Measurements from ENCODE around the gene FAM3C.
"Not testable (repeated sequence)": the region's sequence is repeated elsewhere in the genome, so short reads cannot be mapped to it uniquely, and the experiment has no call there.

The FAM3C gene

DNA sequence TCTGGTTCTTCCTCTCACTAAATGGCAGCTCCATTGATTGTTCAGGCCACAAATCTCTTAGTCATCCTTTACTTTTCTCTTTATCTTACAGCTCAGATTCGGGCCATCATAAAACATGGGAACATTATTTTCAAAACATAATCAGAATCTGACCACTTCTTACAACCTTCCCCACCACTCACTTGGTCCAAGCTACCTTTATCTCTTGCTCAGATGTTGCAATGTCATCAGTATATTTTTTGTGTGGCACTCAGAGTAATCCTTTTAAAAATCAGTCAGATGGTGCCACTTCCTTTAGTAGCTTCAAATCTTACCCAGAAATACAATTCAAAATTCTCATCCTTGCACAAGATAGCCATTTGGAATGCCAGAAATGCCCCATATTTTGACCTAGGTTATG is 34.5 kb upstream of the FAM3C start:
- Histone ChIP-seq H3K4me2 (ENCODE audit: low read length) (no peak overlapping the region), H3K9me3 (replicated peaks; ENCODE audit: low read length) (no peaks in the 10 kb centered on the region), H3K4me3 (ENCODE audit: low read length) (no peak overlapping the region), H3K9ac (ENCODE audit: low read depth, low read length) (no peak overlapping the region), H3K27me3 (ENCODE audit: control insufficient read depth, insufficient read depth, low read length) (no peaks in the 10 kb centered on the region), H3K4me1 (ENCODE audit: control insufficient read depth, insufficient read depth, low read length) (peaks cover 7% of the 10 kb centered on the region), H3K36me3 (ENCODE audit: insufficient read depth, low read length) (no peaks in the 10 kb centered on the region)

GRCh38 chr7:121429798-121430197 is 33.7 kb upstream of the FAM3C start:
- H3K36me3 ChIP-seq (ENCODE audit: insufficient read depth, low read length), result no peaks in the 10 kb centered on the region
- no peaks in the 10 kb centered on the region for H3K9me3 ChIP-seq (replicated peaks; ENCODE audit: low read length)
- H3K4me1 ChIP-seq (ENCODE audit: control insufficient read depth, insufficient read depth, low read length), result peaks cover 7% of the 10 kb centered on the region
- no peak overlapping the region for H3K4me3 ChIP-seq (ENCODE audit: low read length)
- no peak overlapping the region for H3K9ac ChIP-seq (ENCODE audit: low read depth, low read length)
- H3K27me3 ChIP-seq (ENCODE audit: control insufficient read depth, insufficient read depth, low read length), result no peaks in the 10 kb centered on the region
- H3K4me2 ChIP-seq (ENCODE audit: low read length), result no peak overlapping the region

- H3K36me3 ChIP-seq (ENCODE audit: insufficient read depth, low read length), result no peaks in the 10 kb centered on the region
- no peak overlapping the region for H3K9ac ChIP-seq (ENCODE audit: low read depth, low read length)
- peaks cover 7% of the 10 kb centered on the region for H3K4me1 ChIP-seq (ENCODE audit: control insufficient read depth, insufficient read depth, low read length)
- H3K4me3 ChIP-seq (ENCODE audit: low read length), result no peak overlapping the region
- no peaks in the 10 kb centered on the region for H3K27me3 ChIP-seq (ENCODE audit: control insufficient read depth, insufficient read depth, low read length)
- no peaks in the 10 kb centered on the region for H3K9me3 ChIP-seq (replicated peaks; ENCODE audit: low read length)
- H3K4me2 ChIP-seq (ENCODE audit: low read length), result no peak overlapping the region
Observed at GRCh38 chr7:121428855-121429489, 32.9 kb upstream of the FAM3C start.

DNA sequence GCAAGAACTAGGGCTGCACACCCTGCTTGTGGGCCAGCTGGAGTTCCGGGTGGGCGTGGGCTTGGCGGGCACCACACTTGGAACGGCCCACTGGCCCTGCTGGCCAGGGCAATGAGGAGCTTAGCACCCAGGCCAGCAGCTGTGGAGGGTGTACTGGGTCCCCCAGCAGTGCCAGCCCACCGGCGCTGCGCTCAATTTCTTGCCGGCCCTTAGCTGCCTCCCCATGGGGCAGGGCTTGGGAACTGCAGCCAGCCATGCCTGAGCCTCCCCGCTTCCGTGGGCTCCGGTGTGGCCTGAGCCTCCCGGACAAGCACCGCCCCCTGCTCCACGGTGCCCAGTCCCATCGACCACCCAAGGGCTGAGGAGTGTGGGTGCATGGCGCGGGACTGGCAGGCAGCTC is 25.6 kb upstream of the FAM3C start:
- not testable (repeated sequence) for H3K4me1 ChIP-seq (ENCODE audit: control insufficient read depth, insufficient read depth, low read length); H3K27me3 ChIP-seq (ENCODE audit: control insufficient read depth, insufficient read depth, low read length); H3K4me3 ChIP-seq (ENCODE audit: low read length); H3K9ac ChIP-seq (ENCODE audit: low read depth, low read length); H3K4me2 ChIP-seq (ENCODE audit: low read length); H3K36me3 ChIP-seq (ENCODE audit: insufficient read depth, low read length); H3K9me3 ChIP-seq (replicated peaks; ENCODE audit: low read length)

- Histone ChIP-seq H3K4me3 (ENCODE audit: low read length) (no peak overlapping the region), H3K9ac (ENCODE audit: low read depth, low read length) (no peak overlapping the region), H3K36me3 (ENCODE audit: insufficient read depth, low read length) (no peaks in the 10 kb centered on the region), H3K4me2 (ENCODE audit: low read length) (no peak overlapping the region), H3K4me1 (ENCODE audit: control insufficient read depth, insufficient read depth, low read length) (no peaks in the 10 kb centered on the region), H3K9me3 (replicated peaks; ENCODE audit: low read length) (no peaks in the 10 kb centered on the region), H3K27me3 (ENCODE audit: control insufficient read depth, insufficient read depth, low read length) (no peaks in the 10 kb centered on the region)
Observed at GRCh38 chr7:121420976-121421375, 24.9 kb upstream of the FAM3C start.

DNA sequence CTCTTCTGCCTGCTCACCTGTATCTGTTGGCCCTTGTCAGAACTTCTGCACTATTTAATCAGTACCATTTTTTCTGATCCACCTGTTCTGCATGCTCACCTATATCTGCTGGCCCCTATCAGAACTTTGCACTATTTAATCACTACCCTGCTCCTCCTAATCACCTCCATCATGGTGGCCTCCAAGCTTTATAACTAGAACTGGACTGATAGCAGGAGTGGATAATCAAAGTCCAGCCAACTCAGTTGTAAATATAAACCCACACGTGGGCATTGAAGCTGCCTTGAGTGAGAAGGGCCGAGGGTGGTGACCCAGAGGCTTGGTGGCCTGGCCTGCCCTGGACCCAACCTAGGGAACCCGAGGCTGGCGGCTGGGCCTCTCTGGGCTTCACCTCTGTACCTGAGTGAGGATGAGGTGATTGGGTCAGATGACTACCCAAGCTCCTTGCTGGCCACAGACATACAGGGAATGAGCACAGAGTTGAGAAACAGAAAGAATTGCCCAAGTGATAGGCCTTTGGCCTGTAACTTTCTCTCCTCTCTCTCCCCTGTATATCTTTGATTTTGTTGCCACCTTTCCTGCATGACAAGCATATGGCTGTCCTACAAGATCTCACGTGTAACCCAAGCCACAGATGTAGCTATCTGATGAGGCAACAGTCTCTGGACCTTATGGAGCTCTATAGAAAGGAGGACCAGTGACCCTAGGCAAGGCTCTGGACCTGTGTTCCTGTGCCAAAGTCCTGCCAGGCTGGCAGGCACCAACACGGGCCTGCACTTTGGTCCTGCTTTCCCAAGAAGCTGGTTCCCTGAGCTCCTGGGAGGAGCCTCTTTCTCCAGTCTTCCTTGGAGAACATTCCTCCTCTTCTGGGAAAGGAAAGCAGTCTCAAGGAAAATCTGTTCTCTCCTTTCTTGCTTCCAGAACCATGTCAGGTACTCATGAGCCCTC is 23.4 kb upstream of the FAM3C start:
- no peaks in the 10 kb centered on the region for H3K9me3 ChIP-seq (replicated peaks; ENCODE audit: low read length)
- no peaks in the 10 kb centered on the region for H3K27me3 ChIP-seq (ENCODE audit: control insufficient read depth, insufficient read depth, low read length)
- H3K4me3 ChIP-seq (ENCODE audit: low read length), result no peak overlapping the region
- H3K36me3 ChIP-seq (ENCODE audit: insufficient read depth, low read length), result no peaks in the 10 kb centered on the region
- no peaks in the 10 kb centered on the region for H3K4me1 ChIP-seq (ENCODE audit: control insufficient read depth, insufficient read depth, low read length)
- no peak overlapping the region for H3K4me2 ChIP-seq (ENCODE audit: low read length)
- H3K9ac ChIP-seq (ENCODE audit: low read depth, low read length), result no peak overlapping the region

GRCh38 chr7:121416533-121416932 is 20.4 kb upstream of the FAM3C start:
- Histone ChIP-seq H3K9ac (ENCODE audit: low read depth, low read length) (no peak overlapping the region), H3K36me3 (ENCODE audit: insufficient read depth, low read length) (no peaks in the 10 kb centered on the region), H3K27me3 (ENCODE audit: control insufficient read depth, insufficient read depth, low read length) (no peaks in the 10 kb centered on the region), H3K9me3 (replicated peaks; ENCODE audit: low read length) (no peaks in the 10 kb centered on the region), H3K4me3 (ENCODE audit: low read length) (no peak overlapping the region), H3K4me2 (ENCODE audit: low read length) (no peak overlapping the region), H3K4me1 (ENCODE audit: control insufficient read depth, insufficient read depth, low read length) (no peaks in the 10 kb centered on the region)

GRCh38 chr7:121414436-121414835 is 18.3 kb upstream of the FAM3C start:
- H3K9ac ChIP-seq (ENCODE audit: low read depth, low read length), result no peak overlapping the region
- H3K27me3 ChIP-seq (ENCODE audit: control insufficient read depth, insufficient read depth, low read length), result no peaks in the 10 kb centered on the region
- H3K4me2 ChIP-seq (ENCODE audit: low read length), result no peak overlapping the region
- no peak overlapping the region for H3K4me3 ChIP-seq (ENCODE audit: low read length)
- H3K36me3 ChIP-seq (ENCODE audit: insufficient read depth, low read length), result no peaks in the 10 kb centered on the region
- no peaks in the 10 kb centered on the region for H3K4me1 ChIP-seq (ENCODE audit: control insufficient read depth, insufficient read depth, low read length)
- H3K9me3 ChIP-seq (replicated peaks; ENCODE audit: low read length), result no peaks in the 10 kb centered on the region

DNA sequence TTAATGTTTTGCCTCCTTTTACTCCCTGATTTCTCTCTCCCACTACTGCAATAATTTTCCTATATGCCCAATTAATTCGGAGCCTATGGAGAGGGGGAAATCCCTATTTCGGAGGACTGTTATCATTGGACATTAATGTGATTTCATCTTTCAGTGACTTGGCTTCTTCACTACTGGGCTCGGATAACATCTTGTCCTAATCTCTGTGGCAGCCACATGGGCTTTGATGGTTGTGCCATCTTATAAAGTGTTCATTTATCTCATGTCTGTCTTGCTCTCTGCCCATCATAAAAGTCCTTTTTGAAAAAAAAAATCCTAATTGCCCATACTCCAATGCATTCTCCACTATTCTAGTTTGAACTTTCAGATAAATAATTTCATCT is 15.5 kb upstream of the FAM3C start:
- H3K4me1 ChIP-seq (ENCODE audit: control insufficient read depth, insufficient read depth, low read length), result no peaks in the 10 kb centered on the region
- H3K36me3 ChIP-seq (ENCODE audit: insufficient read depth, low read length), result no peaks in the 10 kb centered on the region
- no peaks in the 10 kb centered on the region for H3K9me3 ChIP-seq (replicated peaks; ENCODE audit: low read length)
- no peaks in the 10 kb centered on the region for H3K27me3 ChIP-seq (ENCODE audit: control insufficient read depth, insufficient read depth, low read length)
- H3K4me2 ChIP-seq (ENCODE audit: low read length), result no peak overlapping the region
- H3K4me3 ChIP-seq (ENCODE audit: low read length), result no peak overlapping the region
- H3K9ac ChIP-seq (ENCODE audit: low read depth, low read length), result no peak overlapping the region

DNA sequence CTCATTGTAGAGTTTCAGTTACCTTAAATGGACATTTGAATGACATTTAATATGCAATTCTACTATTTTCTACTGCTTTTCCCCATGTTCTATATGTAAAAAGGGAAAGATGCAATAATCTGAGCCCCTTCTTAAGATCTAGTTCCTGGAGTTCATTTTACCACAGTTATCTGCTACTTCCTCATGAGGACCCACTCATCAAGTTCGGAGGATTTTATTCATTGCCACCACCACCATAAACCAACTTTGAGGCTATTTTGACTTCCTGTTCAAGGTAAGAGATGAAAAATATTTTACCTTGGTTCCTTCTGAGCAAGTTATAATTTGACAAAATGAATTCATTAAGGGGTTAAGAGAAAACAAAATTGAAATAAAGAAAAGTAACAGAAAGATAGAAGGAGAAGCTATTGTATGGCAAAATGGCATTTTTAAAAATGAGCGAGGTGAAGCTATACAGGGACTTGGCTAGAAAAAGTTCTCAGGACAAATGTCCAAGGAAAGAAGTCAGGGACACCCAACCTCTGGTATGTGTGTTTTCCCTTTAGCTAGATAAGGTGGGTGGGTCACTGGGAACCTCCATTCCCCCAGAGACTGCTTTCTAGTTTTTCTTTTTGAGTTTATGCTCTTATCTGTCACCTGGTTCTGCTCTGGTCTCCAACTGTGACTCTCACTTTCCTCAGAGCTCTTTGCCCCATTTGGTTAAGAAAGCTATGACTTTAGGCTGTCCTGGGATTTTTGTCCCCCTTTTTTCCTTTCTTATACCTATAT is 14.9 kb upstream of the FAM3C start:
- H3K9me3 ChIP-seq (replicated peaks; ENCODE audit: low read length), result no peaks in the 10 kb centered on the region
- no peak overlapping the region for H3K9ac ChIP-seq (ENCODE audit: low read depth, low read length)
- H3K36me3 ChIP-seq (ENCODE audit: insufficient read depth, low read length), result no peaks in the 10 kb centered on the region
- H3K4me3 ChIP-seq (ENCODE audit: low read length), result no peak overlapping the region
- H3K4me2 ChIP-seq (ENCODE audit: low read length), result no peak overlapping the region
- no peaks in the 10 kb centered on the region for H3K27me3 ChIP-seq (ENCODE audit: control insufficient read depth, insufficient read depth, low read length)
- H3K4me1 ChIP-seq (ENCODE audit: control insufficient read depth, insufficient read depth, low read length), result no peaks in the 10 kb centered on the region

- Histone ChIP-seq H3K9ac (ENCODE audit: low read depth, low read length) (no peak overlapping the region), H3K4me1 (ENCODE audit: control insufficient read depth, insufficient read depth, low read length) (peaks cover 9% of the 10 kb centered on the region), H3K4me3 (ENCODE audit: low read length) (no peak overlapping the region), H3K36me3 (ENCODE audit: insufficient read depth, low read length) (no peaks in the 10 kb centered on the region), H3K4me2 (ENCODE audit: low read length) (no peak overlapping the region), H3K9me3 (replicated peaks; ENCODE audit: low read length) (no peaks in the 10 kb centered on the region), H3K27me3 (ENCODE audit: control insufficient read depth, insufficient read depth, low read length) (no peaks in the 10 kb centered on the region)
Observed at GRCh38 chr7:121406944-121407343, 10.8 kb upstream of the FAM3C start.

All from skeletal muscle satellite cell (primary cell).